NOMO-1 treated with dmso at 0.1 percent for 144 hours (cell line): ENCODE data around the gene SPTB.

Experiments
- DNase-seq: peaks from one replicate; lab custom pipeline; 2025; ENCODE audit not compliant: unreplicated experiment; lab: John Stamatoyannopoulos, UW

The SPTB gene

DNA sequence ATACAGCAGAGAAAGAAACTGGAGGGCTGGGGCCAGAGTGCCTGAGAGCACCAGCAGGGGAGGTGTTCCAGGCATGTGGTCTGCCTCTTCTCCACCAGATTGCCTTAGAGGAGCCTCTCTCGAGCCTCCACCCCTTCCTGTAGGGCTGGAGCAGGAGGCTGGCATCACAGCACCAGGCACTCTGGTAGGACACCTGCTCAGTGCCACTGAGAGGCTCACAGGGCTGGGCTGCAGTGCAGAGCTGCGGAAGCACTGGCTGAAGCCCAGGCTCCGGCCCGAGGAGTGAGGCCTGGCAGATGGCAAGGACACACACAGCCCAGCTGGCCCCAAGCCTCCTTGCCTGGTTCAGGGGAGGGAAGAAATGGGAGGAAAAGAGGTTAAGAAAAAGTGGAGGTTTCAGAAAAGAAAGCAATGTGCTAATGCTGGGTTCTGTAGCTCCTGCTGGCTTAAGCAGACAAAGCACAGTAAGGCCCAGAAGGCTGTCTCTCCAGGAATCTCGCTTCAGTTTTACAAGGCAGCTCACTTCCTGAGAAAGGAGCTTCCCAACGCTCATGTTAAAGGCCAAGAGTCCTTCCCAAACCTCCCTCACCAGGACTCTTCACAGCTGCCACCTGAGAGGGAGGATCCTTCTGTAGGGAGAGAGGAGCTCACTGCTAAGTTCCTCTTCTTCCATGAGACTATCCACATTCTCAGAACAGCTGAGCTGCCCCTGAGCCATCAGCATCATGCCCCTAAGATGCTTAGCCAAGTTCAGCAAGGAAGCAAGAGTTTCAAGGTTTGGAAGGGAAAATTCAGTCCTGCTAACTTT is 23.8 kb downstream of the SPTB start:
- DNase-seq: no peak

DNA sequence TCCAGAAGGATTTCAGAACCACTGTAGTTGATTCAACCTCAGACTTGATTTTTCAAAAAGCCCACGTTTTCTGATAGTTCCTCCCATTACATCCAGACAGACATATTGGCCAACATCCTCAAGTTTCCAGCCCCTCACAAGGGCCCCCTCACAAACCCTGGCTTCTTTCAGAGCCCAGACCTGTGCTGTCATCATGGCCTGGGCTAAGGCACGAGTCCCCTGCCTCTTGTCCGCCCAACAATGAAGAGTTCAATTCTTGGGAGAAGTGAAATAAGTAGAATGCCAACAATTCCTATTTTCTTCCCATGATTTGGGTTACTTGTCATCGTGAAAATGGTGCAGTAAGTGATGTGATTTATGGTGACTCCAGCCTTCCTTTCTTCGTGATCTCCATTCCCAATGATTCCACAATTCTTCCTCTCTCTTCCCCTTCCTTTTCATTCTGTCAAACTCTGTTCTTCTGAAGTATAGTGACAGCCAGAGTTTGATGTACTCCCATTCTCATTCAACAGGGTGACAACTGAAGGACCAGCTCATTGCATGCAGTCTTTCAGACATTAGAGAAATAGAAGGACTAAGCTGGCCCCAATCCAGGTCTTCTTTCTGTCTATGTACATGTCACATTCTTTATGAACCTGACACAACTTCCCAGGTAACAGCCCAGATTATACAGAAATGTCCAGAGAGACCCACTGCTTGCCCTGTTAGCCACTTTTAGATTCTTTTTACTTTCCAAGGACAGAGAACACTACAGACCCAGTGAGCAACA is 29.2 kb downstream of the SPTB start:
- no peak for DNase-seq

DNA sequence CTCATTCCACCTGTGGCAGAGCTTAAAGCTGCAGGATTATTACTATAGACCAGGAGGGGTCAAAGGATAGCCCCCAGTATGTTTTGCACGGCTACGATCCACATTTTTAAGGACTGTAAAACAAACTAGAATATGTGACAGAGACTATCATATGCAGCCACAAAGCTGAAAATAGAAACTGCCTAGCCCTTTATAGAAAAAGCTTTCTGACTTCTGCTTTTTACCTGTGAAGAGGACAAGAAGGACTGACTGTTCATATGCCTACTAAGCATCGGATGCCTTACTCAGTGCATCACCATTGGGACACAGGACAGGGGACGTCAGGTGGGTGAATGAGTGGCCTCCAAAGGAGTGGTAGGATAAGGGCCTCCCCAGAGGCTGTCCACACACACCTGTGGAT is 29.8 kb downstream of the SPTB start:
- no peak for DNase-seq

DNA sequence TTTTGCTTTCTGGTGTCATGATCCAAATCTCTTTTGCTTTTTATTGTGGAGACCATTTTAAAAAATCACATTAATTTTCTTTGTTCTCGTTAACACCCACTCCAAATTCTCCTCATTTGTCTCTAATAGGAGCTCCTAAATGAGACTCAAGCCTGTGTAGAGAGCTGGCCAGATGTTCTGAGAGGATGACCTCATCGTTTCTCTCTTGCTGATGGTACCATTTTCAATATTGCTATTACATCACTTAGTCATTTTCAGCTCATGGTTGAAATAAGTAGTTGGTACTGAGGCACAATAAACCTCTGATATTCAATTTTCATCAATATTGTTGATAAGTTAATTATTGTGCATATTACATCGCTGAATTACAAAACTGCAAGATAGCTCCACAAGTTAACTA is 31.5 kb downstream of the SPTB start:
- no peak for DNase-seq

DNA sequence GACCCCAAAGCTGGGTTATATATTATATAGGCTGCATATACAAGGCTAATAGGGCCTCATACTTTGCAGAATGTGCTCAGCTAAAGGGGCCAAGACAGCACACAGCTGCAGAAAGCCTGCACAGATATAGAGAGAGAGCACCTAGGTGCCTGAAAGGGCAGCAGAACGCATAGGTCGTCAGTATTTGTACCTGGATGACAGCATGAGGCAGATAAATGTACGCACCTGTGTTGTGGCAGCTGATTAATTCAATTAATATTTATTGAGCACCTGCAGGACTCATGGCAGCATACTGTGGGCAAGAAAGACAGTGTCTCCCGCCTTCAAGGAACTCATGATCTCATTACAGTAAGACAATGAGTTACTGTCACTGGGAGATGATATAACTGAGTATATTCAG is 33.4 kb downstream of the SPTB start:
- no peak for DNase-seq

DNA sequence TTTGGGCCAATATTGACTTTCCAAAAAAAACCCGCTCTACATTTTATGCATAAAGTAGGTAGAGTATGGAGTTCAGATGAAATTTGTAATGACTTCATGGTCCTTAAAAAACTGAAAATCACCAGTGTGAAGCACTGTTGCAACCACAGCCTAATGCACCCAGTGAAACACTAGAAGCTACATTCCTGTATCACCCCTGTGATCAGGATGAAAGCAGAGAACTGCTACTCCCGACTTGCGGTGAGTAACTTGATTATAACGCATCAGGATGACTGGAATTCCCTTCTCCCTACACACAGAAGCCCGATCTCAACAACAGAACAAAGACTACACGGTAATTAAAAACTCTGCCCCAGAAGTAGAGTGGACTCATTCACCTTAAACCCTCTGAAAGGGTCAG is 33.8 kb downstream of the SPTB start:
- no peak for DNase-seq

DNA sequence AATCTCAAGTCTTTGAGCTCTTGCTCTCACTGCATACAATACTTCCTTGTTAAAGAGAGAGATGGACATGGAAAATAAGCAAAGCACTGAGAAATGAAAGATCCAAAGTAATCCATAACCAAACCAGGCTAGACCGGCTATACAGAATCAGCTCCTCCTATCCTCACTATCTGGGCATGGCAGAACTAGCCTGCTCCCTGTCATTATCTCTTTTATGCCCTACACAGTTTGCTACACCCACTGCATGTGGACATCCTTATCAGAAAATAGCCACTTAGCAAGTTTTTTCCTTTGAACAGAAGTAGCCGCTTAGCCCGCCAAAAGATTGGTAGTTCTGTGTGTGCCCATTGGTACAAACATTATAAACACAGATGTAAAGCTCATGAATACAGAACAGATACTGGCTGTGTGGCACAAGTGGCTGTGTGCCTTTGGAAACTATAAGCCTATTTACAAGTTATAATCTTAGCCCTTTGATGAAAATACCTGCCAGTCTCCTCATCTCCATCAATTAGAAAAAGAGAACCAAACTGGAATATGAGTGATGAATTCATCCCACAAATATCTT is 34.7 kb downstream of the SPTB start:
- DNase-seq: no peak

DNA sequence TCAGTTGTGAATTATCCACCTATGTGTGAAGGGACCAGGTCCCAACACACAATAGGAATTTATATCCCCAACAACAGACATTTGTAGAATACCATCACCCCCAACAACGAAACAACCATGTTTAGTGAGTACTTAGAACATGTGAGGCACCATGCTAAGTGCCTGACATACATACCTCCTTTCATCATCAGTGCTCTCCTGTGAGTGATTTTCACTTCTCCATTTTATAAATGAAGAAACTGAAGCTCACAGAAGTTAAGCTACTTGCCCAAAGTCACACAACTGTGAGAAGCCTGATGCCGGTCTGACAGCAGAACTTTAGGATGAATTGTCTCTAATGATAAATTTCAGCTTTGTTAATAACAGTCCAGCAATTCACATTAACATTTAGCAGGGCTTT is 35.4 kb downstream of the SPTB start:
- peak; percentile 59 for DNase-seq

DNA sequence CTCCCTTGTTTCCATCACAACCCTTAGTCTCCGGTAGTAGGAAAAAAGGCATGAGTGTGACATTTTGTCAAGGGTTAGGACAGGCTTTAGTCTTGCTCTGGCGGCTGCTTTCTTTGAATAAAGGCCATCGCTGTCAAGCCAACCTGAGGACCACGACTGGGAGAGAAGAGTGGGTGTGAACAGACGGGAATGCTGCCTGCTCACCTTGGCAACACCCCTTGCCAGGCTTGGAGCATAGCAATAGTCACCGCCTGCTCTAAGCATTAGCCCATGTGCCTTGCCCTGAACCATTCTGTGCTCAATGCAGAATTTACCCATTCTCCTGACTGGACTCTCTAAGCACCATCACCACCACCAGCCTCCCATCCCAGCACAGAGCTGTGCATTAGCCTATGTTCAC is 36.2 kb downstream of the SPTB start:
- no peak for DNase-seq

DNA sequence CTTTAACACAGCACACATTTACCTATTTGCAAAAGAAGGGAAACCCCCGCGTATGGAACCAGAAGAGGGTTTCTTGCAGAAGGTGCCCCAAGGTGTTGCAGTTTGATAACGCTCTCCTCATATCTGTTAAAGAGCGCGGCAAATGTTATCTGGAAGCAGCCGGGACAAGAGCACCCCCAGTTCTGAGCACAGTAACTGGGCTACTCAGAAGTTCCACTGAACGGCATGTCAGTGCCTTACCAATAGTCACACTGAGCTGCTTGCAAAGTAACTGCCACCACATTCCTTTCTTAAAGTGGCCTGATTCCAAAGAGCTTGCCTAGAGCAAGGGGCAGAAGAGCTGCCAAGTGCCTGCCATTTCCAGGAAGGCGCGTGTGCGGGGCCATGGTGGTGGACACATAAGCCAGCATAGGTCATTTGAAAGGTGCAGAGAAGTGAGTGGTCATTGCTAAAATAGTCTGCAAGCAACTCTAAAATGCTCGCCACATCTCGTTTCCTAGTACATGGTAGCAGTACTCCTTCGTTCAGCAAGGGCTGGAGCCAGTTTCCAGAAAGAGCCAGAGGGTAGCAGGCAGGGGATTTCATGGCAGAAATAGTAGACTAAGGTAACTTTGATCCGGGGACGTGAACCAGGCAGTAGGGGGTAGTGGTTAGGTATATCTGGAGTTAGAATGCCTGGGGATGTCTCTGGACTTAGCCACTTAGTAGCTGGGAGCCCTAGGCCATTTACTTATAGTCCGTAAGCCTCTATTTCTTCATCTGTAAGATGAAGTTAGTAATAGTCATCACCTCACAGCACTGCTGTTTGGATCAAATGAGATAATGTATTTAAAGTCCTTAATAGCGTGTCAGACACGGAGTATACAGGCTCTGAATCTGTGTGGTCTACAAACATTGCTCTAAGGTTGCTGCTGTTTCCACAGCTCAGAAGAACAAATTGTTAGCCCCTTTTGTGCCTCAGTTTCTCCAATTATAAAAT is 37.6 kb downstream of the SPTB start:
- DNase-seq: no peak

DNA sequence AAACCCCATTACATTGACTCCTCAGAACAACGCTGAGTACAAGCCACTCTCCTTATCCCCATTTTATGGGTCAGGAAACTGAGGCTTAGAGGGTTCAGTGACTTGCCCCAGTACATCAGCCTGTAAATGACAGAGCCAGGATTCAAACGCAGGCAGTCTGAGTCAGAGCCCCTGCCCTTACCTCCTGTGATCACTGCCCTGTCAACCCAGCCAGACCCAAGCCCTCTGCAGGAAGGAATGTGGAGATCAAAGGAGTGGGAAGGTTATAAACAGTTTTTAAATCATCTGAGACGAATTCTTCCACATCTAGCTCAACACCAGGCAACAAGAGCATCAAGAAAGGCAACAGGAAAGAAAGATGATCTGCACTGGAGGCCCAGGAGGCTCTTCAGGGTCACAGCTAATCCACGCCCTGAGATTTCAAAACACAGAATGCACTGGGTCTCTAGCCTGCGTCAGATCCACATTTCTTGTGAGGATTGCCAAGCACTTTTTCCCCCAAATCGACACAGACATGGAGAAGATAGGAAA is 38.5 kb downstream of the SPTB start:
- DNase-seq: no peak

DNA sequence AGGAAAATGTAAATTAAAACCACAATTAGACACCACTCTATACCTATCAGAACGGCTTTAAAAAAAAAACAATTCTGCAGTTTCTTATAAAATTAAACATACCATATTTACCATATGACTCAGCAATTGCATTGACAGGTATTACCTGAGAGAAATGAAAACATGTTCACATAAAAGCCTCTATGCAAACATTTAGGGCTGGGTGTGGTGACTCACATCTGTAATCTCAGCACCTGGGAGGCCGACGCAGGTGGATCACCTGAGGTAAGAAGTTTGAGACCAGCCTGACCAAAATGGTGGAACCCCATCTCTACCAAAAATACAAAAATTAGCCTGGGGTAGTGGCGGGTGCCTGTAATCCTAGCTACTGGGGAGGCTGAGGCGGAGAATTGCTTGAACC is 41.1 kb downstream of the SPTB start:
- no peak for DNase-seq

DNA sequence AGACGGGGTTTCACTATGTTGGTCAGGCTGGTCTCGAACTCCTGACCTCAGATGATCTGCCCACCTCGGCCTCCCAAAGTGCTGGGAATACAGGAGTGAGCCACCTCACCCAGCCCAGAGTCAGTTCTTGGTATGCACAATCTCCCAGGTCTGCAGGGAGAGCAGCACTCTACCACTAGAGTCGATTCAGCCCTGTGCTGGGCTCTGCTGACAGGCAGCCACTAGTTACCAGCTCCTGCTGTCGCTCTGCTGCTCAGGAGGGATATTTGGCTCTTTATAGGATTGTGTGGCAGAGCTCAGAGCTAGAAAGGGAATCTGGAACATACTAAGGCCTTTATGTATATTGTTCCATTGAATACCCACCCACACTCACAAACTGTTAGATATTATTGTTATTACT is 44.3 kb downstream of the SPTB start:
- DNase-seq: no peak

DNA sequence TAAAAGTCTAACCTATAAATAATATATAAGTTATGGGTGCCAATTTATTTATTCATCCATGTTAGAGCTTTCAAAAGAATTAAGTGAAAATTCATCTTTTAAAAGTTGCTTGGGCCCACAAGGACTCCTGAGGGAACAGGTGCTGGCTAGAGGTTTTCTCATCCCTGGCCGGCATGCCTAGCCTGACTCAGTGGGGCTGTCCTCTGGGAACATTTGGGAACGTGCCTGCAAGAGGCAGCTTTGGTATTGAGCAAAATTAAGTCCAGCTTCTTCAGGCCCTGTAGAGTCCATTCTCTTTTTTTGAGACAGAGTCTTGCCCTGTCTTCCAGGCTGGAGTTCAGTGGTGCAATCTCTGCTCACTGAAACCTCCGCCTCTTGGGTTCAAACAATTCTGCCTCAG is 44.7 kb downstream of the SPTB start:
- DNase-seq: no peak

DNA sequence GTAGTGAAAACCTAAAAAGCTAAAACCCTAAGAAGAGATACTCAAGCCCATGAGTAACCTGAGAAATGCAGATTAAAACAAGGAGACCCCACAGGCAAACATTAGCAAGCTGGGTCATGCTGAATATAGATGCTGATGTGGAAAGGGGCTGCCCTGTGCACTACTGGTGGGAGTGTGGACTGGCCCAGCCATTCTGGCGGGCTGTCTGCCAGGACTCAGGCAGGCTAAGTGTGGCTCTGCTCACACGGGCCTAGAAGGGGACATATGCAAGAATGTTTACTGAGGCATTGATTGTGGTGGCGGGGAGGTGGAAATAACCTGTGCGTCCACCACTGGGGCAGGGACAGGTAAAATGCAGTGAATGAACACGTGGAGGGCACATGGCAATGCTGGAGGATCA is 48.3 kb downstream of the SPTB start:
- no peak for DNase-seq

DNA sequence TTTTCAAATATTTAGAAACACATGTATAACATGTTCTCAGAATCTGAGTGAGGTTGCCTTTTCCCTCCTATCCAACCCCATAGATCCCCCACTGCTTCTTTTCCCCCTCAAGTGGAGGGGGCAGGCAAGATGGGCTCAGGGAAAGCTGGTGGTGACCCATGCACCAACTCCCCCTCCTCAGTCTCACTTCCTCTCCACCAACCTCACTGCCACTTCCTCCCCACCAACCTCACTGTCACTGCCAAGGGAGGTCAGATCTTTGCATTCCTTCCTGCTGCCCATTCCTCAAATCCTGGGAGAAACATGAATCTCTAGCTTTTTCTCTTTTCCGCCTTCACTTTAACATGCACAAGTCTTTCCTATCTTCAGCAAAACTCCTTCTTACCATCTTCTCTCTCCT is 48.7 kb downstream of the SPTB start:
- DNase-seq: no peak

DNA sequence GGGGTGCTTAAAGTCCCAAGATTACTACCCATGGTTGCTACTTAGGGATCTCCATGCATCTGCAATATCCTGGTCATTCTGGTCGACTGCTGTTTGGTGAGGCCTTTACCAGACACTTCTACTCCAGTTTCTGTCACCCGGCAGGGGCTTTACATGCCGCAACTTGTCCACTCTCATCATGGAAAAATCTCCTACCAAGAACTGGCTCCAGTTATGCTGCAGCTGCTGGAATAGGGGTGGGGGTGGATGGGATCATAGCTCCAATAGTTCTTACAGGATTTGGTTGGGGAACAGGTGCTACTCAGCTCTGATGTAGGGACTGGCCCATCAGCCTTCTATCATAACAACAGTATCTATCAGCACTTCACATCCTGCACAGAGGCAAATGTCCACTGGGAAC is 51.6 kb downstream of the SPTB start:
- DNase-seq: no peak

DNA sequence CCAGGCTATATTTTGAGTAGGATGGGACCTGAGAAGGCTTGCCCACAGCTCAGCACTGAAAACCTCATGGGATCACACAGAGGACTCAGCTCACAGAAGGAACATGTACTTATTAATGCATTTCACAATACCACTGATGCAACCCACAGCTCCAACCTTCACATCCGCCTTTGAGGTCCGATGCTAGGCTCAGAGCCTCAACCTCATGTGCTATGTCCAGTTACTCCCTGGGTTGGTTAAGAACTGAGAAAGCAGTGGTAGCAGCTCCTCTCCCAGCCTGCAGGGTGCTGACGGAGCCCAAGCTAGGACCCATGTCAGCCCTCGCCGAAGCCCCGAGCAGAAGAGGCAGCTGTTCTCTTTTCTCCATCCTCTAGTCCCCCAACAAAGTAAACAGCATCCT is 52.9 kb downstream of the SPTB start:
- peak; percentile 92 for DNase-seq

DNA sequence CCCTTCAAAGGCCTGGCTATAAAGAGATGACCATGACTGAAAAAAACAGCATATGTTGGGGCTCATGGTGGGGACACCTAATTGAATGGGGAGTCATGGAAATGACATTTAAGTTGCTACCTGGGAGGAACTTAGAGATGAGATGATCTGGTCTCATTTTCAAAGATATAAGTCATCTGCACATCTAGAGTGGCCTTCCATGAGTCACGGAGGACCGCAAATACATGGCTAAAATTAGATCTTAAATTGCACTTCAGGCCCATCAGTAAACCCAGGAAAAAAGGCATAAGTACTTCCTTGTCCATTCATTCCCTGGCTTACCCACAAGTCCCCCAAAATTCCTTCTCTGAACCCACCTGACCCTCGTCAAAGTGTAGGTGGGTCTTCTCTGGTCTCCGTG is 53.4 kb downstream of the SPTB start:
- DNase-seq: peak; percentile 22

DNA sequence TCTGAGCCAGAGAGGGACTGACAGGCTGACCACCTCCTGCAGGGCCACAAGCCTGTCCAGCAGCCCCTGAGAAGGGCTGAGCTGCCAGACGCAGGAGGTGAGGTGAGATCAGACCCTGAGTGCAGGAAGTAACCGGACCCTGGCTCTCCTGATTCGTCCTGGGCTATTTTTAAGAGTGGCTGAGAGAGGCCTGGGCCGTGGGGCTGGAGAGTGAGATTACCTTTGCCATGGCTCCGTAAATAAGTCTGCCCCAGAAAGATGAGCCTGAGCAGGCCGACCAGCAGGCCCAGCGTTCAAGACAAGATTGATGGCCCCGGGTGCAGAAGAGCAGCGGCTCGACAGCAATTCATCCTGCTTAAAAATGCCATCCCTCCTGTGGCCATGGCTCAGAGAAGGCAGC is 54.2 kb downstream of the SPTB start:
- no peak for DNase-seq

DNA sequence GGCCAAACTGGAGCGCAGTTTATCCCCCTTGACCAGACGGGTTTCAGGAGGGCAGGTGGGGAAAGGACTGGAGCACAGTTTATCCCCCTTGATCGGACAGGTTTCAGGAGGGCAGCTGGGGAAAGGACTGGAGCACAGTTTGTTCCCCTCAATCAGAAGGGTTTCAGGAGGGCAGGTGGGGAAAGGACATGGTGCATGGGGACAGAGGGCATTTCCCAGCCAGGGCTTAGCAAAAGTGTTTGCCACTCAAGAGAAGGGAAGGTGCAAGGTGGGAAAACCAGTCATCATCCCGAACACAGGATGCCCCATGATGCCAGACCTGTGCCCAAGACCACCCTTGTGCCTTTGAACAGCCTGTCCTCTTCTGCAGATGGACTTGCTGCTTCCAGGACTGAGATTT is 54.7 kb downstream of the SPTB start:
- no peak for DNase-seq
